HG03354 (cell line): ENCODE measurements around the gene ZBTB17.
"Not testable (repeated sequence)": the region's sequence is repeated elsewhere in the genome, so short reads cannot be mapped to it uniquely, and the experiment has no call there.

Source experiments
- ATAC-seq: cut with Tn5 transposase; IDR thresholded peaks from one replicate; pipeline ENCODE4 v1.9.1; 2021; ENCODE audit warnings: mild to moderate bottlenecking; ENCODE audit not compliant: unreplicated experiment, poor library complexity, severe bottlenecking

The ZBTB17 gene

DNA sequence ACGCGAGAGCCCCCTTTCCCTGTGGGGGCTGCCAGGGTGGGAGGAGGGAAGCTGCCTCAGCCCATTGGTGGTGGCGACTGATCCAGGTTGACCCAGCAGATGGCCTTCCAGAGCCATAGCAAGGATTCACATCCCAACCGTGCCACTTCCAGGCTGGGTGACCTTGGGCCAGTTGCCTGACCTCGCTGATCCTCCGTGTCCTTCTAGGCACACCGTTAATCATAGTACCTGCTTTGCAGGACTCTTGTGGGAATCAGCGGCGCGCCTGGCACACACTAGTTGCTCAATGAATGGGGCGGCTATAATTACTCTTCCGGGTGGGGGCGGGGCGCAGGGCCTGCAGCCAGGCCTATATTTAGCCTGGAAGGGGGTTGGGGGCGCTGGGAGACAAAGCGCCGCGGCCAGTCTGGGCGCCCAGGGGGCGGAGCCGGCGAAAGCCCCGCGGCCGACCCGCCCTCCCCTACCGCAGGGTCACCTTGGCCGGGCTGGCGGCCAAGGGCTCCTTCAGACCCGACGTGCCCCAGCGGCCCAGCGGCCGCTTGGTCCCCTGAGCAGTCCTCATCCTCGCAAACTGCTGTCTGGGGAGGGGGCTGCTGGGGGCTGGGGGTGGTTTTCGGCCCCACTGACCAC lies 36.8 kb upstream of the ZBTB17 start:
- no peak for ATAC-seq

DNA sequence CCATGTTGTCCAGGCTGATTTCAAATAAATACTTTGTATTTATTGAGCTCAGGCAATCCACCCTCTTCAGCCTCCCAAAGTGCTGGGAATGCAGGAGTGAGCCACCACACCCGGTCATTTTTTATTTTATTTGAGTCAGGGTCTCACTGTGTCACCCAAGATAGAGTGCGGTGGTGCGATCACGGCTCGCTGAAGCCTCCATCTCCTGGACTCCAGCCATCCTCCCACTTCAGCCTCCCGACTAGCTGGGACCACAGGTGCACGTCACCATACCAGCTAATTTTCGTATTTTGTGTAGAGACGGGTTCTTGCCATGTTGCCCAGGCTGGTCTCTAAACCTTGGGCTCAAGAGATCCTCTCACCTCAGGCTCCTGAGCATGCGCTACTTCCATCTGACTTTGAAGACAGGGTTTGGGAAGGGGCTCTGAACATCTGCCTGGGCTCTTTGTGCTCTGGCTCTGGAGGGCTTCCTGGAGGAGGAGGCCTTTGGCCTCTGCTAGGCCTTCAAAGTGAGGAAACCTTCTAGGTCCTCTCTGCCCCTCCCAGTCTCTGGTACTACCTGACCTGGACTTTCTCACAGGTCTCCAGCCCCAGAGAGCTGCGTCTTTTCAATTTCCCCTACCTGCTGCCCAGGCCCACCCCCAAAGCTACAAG lies 36.2 kb upstream of the ZBTB17 start:
- no peak for ATAC-seq

DNA sequence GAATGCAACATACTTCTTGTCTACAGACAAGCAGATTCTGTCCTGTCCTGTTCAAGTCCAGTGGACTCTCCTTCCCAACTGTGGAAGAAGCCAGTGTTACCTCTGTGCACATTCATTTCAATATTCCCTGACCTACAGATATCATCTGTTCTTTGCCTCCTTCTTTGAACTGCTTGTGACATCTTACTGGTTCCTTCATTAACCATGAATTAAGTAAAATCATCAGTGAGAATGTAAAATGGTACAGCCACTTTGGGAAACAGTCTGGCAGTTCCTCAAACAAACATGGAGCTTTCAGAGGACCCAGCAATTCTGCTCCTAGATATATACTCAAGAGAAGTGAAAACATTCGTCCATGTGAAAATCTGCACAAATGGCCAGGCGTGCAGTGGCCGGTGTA lies 34.9 kb upstream of the ZBTB17 start:
- ATAC-seq = no peak

DNA sequence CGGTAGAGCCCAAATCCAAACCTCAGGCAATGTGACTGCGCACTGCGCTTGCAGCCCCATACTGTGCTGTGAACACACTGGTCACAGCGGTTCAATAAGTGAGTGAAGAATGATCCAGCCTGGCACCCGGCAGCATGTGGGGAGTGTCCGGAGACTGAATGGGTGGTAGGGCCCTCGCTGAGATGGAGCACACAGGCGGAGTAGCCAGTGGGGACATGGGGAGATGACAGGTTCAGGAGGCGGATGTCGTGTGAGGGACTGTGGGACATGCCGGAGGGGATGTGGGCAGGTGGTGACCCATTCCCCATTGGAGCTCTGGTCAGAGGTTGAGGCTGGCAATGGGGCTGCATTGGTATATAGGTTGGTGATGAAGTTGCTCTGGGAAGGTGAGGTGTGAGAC lies 33.8 kb upstream of the ZBTB17 start:
- no peak for ATAC-seq

DNA sequence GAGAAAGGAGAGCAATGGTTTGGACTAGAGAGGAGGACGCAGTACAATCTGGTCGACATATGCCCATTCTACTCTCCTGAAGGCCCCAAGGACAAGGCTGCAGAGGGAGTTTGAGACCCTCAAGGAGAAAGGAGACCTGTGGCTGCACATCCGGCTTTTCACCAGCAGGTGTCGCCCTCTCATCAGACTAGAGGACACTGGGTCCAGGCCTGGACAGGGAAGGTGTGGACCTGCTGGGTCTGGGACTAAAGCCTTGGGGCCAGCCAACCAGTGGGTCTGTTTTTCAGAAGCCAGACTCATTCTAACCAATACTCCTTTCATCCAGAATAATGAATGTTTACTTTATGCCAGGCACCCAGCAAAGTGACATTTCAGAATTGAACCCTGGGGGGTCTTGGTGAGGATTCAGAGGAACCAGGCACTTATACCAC lies 33.1 kb upstream of the ZBTB17 start:
- no peak for ATAC-seq

DNA sequence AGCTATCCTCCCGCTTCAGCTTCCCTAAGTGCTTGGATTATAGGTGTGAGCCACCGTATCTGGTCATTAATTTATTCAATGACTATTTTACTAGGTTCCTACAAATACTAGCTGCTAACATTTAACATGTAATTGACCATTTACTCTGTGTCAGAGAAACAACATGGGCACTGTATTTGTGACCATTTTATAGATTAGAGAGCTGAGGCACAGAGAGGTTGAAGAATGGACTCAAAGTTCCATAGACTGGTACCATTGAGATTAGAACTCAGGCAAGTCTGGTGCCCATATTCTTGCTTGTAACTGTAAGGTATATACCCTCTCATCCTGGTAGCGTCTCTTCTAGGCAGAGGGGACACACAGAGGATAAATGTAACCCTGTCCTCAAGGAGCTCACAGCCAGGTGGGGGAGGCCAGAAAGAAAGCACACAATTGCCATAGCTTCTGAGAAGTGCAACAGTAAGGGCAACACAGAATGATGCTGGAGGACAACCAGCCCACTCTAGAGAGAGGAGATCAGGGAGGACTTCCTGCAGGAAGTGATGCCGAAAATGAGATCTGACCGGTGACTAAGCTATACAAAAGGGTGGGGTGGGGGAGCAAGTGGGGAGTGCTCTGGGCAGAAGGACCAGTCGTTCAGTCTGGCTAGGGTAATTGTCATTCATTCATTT lies 31.9 kb upstream of the ZBTB17 start:
- ATAC-seq = no peak

DNA sequence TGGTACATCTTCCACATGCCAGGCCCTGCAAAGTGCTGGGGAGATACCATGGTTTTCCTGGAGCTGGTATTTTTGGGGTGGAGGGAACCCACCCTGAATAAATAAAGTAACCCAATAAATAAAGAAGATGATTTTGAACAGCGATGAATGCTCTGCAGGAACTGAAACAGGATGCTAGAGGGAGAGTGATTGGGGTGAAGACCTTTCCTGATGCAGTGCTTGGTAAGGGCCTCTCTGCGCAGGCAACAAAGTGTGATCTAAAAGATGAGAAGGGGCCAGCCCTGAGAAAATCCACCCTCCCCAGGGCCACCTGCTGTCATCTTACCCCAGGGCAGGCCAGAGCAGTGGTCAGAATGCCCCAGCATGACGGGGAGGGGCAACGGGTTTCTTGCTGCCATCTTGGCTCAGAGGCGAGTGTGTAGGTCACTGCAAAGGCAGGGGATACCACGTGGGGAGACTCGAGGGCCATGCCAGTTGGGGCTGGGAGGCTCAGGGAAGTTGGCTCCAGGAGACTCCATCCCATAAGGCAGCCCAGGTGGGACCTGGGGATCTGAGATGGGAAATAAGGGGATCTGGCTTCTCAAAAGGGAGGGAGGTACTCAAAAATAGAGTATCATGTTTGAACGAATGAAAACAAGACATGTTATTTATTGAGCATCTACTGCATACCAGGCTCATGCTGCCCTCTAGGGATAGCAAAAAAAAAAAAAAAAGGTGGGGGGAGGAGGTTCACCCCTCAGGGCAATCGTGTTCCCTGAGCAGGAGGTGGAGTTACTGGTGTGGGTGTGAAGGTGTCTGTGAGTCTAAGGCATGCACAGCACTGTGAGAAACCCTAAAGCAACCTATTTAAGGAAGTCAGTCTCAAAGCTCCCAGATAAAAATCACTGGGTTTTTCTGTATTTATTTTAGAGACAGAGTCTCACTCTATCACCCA lies 30.9 kb upstream of the ZBTB17 start:
- no peak for ATAC-seq

DNA sequence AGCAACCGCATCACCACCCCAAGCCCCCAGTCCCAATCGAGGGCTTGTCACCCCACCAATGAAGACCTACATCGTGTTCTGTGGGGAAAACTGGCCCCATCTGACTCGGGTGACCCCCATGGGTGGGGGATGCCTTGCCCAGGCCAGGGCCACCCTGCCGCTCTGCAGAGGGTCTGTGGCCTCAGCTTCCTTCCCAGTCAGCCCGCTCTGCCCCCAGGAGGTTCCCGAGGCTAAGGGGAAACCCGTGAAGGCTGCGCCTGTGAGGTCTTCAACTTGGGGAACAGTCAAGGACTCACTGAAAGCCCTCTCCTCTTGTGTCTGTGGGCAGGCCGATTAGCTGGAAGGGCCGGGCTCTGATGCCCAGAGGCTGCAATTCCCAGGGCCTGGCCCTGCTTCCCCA lies 30.1 kb upstream of the ZBTB17 start:
- no peak for ATAC-seq

DNA sequence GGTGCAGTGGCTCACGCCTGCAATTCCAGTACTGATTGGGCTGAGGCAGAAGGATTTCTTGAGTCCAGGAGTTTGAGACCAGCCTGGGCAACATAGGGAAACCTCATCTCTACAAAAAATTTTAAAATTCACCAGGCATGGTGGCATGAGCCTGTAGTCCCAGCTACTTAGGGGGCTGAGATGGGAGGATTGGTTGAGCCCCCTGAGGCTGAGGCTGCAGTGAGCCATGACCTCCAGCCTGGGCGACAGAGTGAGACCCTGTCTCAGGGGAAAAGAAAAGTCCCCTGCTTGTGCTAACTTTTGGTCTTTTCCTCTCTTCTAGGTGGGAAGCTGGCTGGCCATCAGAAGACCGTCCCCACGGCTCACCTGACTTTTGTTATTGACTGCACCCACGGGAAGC lies 29.7 kb upstream of the ZBTB17 start:
- no peak for ATAC-seq

DNA sequence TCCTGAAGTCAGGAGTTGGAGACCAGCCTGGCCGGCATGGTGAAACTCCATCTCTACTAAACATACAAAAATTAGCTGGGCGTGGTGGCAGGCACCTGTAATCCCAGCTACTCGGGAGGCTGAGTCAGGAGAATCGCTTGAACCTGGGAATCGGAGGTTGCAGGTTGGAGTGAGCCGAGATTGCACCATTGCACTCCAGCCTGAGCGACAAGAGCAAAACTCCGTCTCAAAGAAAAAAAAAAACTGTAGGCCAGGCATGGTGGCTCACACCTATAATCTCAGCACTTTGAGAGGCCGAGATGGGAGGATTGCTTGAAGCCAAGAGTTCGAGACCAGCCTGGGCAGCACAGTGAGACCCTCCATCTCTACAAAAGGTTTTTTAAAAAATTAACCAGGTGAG lies 25.4 kb upstream of the ZBTB17 start:
- not testable (repeated sequence) for ATAC-seq

DNA sequence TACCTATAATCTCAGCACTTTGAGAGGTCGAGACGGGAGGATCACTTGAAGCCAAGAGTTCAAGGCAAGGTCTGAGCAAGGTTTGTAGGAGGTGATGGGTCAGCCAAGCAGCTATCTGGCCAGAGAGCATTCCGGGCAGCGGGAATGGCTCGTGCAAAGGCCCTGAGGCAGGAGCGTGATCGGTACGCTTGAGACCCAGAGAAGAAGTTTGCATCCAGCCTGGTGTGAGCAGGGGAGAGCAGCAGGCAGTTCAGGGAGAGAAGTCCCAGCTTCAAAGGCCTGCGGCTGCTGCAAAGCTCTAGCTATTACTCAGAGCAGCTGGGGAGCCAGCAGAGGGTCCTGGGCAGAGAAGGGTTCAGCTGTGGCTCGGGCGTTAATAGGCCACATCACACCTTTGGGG lies 23.0 kb upstream of the ZBTB17 start:
- no peak for ATAC-seq

DNA sequence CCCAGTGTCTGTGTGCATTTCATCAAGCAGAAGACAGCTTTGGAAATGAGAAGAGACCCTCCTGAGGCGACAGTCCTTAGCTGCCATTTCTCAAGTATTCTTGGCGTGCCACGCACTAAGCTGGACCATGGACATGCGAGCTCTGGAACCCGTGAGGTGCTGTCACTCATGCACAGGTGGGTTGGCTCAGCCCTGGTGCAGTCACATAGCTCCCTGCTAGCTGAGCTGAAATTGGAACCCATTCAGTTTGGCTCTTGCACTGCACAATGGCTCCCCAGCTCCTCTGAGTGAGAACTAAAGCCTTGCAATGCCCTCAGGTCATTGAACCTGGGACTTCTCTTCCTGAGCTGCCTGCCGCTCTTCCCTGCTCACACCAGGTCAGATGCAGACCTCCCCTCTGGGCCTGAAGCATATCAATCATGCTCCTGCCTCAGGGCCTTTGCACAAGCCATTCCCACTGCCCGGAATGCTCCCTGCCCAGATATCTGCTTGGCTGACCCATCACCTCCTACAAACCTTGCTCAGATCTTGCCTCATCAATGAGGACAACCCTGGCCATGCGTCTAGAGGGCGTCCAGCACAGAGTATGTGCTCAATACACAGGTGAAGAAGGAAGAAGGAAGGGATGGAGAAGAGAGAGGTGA lies 21.9 kb upstream of the ZBTB17 start:
- no peak for ATAC-seq

DNA sequence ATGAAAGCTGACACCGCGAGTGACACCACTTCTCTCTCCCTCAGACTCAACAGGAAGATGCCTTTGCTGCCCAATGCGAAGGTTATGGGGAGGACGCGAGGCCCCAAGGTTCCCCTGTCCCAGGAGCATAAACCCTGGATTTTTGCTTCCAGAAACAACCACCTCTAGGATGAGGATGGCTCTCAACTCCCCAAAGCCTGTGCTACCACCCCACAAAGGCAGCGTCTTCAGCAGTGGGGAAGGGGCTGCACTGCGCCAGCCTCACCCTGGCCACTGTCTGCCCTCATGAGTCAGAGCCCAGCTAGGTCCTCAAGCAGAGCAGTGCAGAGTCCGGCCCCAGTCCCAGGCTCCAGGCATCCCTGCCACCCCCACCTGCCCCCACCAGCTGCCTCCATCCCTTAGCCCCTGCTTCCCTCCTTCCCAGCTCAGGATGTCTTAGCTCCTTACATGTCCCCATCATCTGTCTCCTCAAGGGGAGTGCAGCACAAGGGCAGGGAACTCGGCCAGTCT lies 21.2 kb upstream of the ZBTB17 start:
- ATAC-seq = no peak

DNA sequence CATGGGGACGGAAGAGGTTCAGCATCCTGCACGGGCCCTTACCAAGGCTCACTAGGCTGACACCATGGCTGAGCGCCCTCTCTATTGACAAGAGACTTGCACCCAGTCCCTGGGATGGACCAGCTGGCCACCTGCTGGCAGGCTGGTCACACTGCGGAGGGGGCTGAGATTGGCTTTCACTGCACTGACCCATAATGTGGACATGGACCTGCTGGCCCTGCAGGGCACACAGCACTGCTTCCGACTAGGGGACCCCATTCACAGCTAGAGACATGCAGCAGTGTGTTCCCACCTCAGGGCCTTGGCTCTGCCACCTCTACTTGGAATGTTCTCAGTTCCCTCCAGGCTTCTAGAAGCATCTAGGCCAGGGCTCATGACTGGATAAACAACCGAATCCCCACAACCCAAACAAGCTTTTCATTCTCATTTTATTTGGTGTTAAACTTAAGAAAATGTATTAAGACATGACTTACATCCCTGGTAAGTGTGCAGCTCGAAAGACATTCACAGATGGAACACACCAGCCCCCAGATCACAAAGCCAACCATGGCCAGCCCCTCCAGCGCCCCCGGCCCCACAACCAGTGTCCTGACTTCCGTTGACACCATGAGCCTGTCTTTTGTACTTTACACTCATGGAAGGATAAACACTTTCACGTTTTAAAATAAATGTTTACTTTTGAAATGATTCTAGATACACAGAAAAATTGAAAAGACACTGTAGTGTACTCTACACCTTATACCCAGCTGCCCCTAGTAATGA lies 18.9 kb upstream of the ZBTB17 start:
- ATAC-seq = no peak

DNA sequence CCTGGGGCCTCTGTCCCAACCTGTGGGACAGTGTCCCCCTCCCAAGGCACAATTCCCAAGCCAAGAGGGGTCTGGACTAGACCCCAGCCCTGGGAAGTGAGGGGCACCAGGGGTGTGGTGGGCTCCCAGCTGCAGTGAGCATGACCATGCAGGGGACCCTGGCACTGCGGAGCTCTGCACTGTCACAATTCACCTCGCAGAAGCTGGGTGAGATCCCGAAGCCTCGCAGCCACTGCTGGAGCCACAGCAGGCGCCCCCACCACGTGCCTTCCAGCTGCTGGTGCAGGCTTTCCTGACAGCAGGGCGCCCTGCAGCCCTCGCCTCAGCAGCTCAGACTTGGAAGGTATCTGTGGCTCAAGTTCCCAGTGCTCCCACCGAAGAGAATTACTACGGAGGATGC lies 18.2 kb upstream of the ZBTB17 start:
- no peak for ATAC-seq

DNA sequence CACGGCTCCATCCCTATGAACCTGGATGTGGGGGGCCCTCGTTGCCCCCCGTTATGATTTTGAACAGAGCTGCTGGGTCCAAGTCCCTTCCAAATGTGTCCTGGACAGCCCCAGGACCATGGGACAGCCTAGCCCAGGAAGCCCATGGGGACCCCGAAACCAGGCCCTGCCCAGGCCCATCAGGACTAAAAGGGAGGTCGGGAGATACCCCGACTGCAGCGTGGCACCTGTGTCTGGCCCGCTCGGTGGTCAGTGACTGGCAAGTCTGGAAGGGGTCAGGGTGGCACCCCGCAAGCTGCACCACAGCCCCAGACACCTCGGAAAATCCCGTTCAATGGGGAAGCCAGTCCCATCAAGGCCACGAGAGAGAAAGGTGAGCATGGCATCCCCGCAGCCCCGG lies 17.8 kb upstream of the ZBTB17 start:
- no peak for ATAC-seq

DNA sequence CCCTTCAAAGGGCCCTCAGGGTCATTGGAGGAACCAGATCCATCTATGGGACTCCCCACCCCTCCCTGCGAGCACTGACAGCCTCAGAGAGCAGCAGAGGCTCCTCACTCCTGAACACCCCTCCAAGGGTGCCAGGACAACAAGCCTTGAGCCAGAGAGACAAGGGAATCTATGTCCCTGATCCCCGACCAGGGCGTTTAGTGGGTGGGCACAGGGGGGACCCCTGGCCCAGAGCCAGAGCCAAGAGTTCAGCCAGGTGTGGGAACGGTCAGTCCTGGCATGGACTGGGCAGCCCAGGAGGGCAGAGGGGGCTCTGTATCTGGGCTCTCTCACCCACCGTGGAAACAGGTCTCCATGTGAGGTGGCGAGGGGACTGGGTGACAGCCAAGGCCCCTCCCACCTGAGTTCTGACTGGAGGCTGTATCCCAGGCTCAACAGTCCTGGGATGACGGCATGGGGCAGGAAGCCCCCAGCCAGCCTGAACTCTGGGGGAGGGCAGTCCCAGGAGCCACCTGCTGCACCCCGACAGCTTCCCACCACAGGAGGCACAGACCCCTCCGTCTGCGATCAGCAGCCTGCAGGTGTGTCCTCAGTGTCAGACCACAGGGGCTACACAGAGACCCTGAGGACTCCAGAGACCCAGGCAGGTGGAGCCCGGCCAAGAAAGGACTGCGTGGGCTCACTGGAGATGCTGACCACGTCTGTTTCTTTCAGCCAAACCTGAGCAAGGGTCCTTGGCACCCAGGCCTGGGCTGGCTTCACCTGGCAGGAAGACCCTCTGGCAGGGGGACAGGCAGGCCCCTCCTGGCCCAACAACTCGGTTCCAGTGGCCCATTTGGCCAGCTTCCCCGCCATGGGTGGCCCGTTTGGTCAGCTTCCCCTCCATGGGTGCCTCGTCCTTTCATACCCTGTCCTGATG lies 16.9 kb upstream of the ZBTB17 start:
- no peak for ATAC-seq

DNA sequence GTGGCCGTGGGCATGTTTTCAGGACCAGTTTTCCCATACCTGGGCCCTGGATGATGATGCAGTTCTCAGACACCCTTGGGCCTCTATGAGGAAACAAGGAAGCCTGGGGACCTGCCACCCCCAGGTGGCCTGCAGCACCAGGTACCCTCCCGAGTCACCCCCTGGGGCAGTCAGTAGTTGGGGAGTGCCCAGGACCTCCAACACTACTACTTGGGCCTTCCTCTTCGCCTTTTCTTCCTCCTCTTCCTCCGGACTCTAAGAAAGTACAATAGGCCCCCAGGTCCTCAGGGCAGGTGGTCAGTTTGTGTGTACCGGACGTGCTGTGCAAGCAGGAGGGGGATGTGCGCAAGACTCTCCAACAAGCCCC lies 16.3 kb upstream of the ZBTB17 start:
- no peak for ATAC-seq
